ENCODE data around the gene EXT2.

- TF ChIP-seq CTCF (IDR thresholded peaks at IDR 0.05; ENCODE audit: low read depth, low read length) (no peak), EZH2phosphoT487 (IDR thresholded peaks at IDR 0.05; ENCODE audit: low read depth) (no peak)
Observed at GRCh38 chr11:44088871-44089270, 6.6 kb upstream of the EXT2 start.

Measured in OCI-LY3 (cell line).